Esophagus muscularis mucosa (tissue), 4 donors: ENCODE results near the gene PKN2.

ENCODE experiments used
- CTCF ChIP-seq, 3 experiments: fragments of 200-600 bp in 2 of 3; fragments of 450-650 bp in 1 of 3; sonication (generic) in 2 of 3; IDR thresholded peaks; one replicate each; pipeline ENCODE4 v1.5.1; 2017 to 2019; ENCODE audit warnings: antibody characterized with exemption in 3 of 3, mild to moderate bottlenecking in 2 of 3, moderate library complexity in 1 of 3
- EP300 ChIP-seq: sonication (generic); formaldehyde crosslinking; IDR thresholded peaks from one replicate; pipeline ENCODE4 v1.6.1; 2017; ENCODE audit warnings: antibody characterized with exemption
- POLR2A ChIP-seq: fragments of 450-650 bp; IDR thresholded peaks from one replicate; pipeline ENCODE4 v1.6.1; 2017; ENCODE audit warnings: antibody characterized with exemption, moderate library complexity, mild to moderate bottlenecking, low read depth
- POLR2AphosphoS5 ChIP-seq, 2 donors: sonication (generic); formaldehyde crosslinking; IDR thresholded peaks; one replicate each; pipeline ENCODE4 v1.6.1; 2017; ENCODE audit warnings: antibody characterized with exemption in 2 of 2

DNA sequence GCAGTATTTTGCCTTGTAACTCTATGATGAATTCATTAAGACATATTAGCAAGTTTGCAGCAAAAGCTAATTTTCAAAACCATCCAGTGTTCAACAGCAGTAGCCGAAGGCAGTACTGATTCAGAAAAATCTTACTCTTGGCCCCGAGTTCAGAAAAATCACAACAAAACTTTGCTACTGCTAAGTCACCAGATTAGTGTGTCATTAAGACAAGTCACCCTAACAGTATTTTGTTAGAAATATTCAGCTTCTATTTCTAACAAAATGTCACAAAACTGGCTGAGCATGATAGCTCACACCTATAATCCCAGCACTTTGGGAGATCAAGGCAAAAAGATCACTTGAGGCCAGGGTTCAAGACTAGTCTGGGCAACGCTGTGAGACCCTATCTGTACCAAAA is 199.1 kb downstream of the PKN2 start:
- TF ChIP-seq CTCF (IDR thresholded peaks at IDR 0.05) (no peak), POLR2A (no peak), POLR2AphosphoS5 (IDR thresholded peaks at IDR 0.05) (no peak), EP300 (no peak)
